Mesothelial cell of epicardium (in vitro differentiated cells): Measurements from ENCODE around the gene ZFAND6. TPM values are rescaled to one million over a fixed set of nuclear protein-coding genes. Genes with fewer than 3 reads are reported as not detected.
A peak's percentile ranks its signal among the peaks of the same experiment; 100 is the strongest.

Experiments
- DNase-seq, 2 experiments: peaks; one replicate each; pipeline ENCODE4 v3.0.0; 2021; ENCODE audit warnings: low spot score in 2 of 2; ENCODE audit not compliant: unreplicated experiment in 2 of 2
- H3K27ac Mint-ChIP-seq: 2 replicates; pipeline ENCODE4 v1.8.0; 2021; ENCODE audit warnings: mixed read lengths
- H3K27me3 Mint-ChIP-seq: 2 replicates; pipeline ENCODE4 v1.8.0; 2021; ENCODE audit warnings: low read depth, mixed read lengths
- H3K36me3 Mint-ChIP-seq: 2 replicates; pipeline ENCODE4 v1.8.0; 2021; ENCODE audit warnings: mixed read lengths
- H3K4me1 Mint-ChIP-seq: 2 replicates; pipeline ENCODE4 v1.8.0; 2021; ENCODE audit warnings: mixed read lengths
- H3K4me3 Mint-ChIP-seq: 2 replicates; pipeline ENCODE4 v1.8.0; 2021; ENCODE audit warnings: mild to moderate bottlenecking, moderate library complexity, mixed read lengths
- H3K9me3 Mint-ChIP-seq: 2 replicates; pipeline ENCODE4 v1.8.0; 2021; ENCODE audit warnings: mixed read lengths
- total RNA-seq: library from RNA; stranded (reverse); gene quantifications from 3 replicates; pipeline ENCODE4 v1.2.1, GENCODE V29; 2021
- TF ChIP-seq, protein P1 (sequence below): fragments of 200-600 bp; sonication (generic); IDR thresholded peaks from one replicate; pipeline ENCODE4 v1.5.0; 2021; ENCODE audit warnings: antibody characterized with exemption; ENCODE audit not compliant: unreplicated experiment

Gene ZFAND6
- total RNA-seq, 1 donor from 2014 or later: 88.8 TPM

DNA sequence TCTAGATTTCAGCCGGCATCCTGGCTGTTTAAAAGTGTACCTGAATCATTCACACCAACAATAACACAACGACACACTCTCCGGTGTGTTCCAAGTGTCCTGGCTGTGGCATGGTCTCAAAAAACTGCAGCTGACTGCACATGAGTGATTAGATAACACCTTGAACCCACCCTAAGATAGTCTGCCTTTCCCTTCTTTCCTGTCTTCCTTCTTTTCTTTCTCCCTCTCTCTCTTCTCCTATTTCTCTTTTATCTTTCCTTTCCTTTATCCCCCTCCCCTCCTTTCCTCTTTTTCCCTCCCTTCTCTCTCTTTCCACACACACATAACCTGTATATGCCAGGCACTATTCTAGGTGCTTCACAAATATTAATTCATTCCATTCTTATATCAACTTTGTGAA is 92.1 kb downstream of the ZFAND6 start:
- Mint-ChIP-seq H3K27me3 (no peaks in the 10 kb centered on the region), H3K36me3 (no peaks in the 10 kb centered on the region), H3K27ac (no peak overlapping the region), H3K4me1 (peaks cover 32% of the 10 kb centered on the region), H3K9me3 (peaks cover 3% of the 10 kb centered on the region), H3K4me3 (peak overlapping the region; percentile 80)
- no peak for DNase-seq
- TF ChIP-seq, protein P1, sequence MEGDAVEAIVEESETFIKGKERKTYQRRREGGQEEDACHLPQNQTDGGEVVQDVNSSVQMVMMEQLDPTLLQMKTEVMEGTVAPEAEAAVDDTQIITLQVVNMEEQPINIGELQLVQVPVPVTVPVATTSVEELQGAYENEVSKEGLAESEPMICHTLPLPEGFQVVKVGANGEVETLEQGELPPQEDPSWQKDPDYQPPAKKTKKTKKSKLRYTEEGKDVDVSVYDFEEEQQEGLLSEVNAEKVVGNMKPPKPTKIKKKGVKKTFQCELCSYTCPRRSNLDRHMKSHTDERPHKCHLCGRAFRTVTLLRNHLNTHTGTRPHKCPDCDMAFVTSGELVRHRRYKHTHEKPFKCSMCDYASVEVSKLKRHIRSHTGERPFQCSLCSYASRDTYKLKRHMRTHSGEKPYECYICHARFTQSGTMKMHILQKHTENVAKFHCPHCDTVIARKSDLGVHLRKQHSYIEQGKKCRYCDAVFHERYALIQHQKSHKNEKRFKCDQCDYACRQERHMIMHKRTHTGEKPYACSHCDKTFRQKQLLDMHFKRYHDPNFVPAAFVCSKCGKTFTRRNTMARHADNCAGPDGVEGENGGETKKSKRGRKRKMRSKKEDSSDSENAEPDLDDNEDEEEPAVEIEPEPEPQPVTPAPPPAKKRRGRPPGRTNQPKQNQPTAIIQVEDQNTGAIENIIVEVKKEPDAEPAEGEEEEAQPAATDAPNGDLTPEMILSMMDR: no peak

DNA sequence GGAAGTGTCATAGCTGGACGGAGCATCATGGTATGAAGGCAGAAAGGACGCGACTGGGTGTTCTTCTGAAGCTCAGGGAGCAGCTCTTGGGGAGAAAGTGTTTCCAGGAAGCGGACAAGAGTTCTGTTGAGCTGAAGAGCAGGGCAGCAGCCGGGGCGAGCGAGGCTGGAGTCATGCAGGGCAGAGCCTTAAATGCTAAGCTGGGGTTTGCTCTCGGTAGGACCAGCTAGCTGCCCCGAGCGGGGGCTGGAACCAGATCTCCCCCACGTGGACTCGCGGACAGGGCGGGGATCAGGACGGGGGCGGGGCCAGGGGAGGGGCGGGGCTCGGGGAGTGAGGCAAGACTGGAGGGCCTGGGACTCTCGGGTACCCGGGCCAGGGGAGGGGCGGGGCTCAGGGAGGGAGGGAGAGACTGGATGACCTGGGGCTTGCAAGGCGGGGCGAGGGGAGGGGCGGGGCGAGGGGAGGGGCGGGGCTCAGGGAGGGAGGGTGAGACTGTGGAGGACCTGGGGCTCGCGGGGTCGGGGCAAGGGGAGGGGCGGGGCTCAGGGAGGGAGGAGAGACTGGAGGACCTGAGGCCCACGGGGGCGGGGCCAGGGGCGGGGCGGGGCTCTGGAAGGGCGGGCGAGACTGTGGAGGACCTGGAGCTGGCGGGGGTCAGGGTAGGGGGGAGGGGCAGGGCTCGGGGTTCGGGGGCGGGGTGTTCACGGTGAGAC is 92.9 kb downstream of the ZFAND6 start:
- H3K27ac Mint-ChIP-seq: peak overlapping the region; percentile 81
- DNase-seq: peak; percentile 75 to 76
- H3K36me3 Mint-ChIP-seq: no peaks in the 10 kb centered on the region
- H3K9me3 Mint-ChIP-seq: no peaks in the 10 kb centered on the region
- H3K27me3 Mint-ChIP-seq: no peaks in the 10 kb centered on the region
- H3K4me3 Mint-ChIP-seq: peak overlapping the region; percentile 81
- TF ChIP-seq, protein P1: no peak
- peaks cover 32% of the 10 kb centered on the region for H3K4me1 Mint-ChIP-seq

DNA sequence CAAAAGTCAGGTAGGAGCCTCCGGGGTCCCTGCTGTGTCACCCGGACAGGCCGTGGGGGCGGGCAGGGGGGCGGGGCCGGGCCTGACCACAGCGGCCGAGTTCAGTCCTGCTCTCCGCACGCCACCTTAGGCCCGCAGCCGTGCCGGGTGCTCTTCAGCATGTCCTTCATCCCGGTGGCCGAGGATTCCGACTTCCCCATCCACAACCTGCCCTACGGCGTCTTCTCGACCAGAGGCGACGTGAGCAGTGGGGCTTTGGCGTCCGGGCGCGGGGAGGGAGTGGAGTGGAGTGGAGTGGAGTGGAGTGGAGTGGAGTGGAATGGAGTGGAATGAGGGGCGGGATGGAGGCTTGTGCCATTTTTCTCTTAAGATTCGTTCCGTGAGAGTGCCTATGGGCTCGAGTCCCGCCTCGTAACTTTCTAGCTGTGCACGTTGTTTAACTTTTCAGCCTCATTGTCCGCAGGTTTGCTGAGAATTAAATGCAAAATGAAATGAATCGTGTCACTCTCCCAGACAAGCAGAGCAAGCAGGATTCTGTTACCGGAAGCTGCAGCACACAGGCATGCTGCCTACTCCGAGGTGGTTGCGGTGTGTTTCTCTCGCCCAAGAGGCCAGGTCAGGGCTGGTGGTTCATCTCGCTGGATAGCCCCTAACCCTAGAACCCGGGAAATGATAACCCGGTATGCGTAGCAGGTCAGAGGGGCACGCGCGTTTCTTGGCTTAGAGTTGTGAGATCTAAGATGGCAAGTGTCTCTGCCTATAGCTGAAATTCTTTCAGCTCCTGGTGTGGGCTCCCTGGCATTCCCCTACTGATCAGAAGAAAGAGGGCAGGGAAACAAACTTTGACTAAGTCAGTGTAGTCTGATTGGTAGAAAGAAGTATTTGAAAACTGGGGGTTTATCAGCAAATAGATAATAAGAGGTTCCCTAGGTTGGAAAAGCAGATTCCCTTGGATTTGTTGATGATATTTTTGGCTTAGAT is 93.7 kb downstream of the ZFAND6 start, which contains the start of gene FAH:
TSS of gene FAH (plus strand) at position 104 of the 981 bp plus-strand sequence. CDS start at position 160, 56 bp downstream.
- peak within 1 kb of the TSS; percentile 81 for H3K4me3 Mint-ChIP-seq
- H3K9me3 Mint-ChIP-seq: no peaks in the 10 kb centered on the region
- H3K36me3 Mint-ChIP-seq: no peaks in the 10 kb centered on the region
- peak within 1 kb of the TSS; percentile 95 for H3K27ac Mint-ChIP-seq
- no peaks in the 10 kb centered on the region for H3K27me3 Mint-ChIP-seq
- TF ChIP-seq, protein P1: no peak
- peak in 1 of 2 experiments; percentile 70 for DNase-seq
- peaks cover 32% of the 10 kb centered on the region for H3K4me1 Mint-ChIP-seq

DNA sequence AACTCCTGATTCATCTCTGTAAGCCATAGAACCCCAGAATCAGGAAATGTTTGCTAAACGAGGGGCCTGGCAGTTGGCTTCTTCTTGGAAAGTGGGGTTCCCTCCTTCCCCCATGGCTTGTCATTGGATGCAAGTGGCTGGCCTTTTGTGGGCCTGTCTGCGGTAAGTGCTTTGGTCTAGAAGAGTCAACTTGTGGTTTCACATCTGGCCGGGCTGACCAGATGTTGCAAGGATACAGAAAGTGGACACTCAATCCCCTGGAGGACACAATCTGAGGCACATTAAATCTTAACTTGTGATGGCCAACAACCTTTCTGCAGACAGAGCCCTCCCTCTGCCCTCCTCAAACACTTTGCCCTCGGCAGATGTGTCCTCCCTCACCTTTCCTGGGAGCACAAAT is 94.4 kb downstream of the ZFAND6 start:
- Mint-ChIP-seq H3K4me1 (peaks cover 32% of the 10 kb centered on the region), H3K27ac (peak overlapping the region; percentile 73), H3K4me3 (peak overlapping the region; percentile 81), H3K27me3 (no peaks in the 10 kb centered on the region), H3K36me3 (no peaks in the 10 kb centered on the region), H3K9me3 (no peaks in the 10 kb centered on the region)
- no peak for DNase-seq
- TF ChIP-seq, protein P1: no peak

DNA sequence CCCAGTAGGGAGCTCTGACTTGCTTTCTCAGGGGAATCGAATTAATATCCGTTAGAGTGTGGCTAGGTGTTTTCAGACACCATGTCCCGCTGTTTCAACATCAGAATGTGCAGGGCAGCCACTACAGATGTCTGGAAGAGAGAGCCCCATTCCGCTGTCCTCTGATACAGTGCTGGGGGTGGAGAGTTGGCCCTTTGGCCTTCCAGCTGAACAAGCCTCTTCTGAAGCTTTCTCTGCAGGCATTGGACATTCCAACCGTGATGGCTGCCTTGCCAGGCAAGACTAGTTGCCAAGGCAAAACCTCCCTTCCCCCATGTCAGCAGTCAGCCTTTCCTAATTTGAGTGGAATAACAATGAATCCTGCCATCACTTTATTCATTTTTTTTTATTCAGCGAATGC is 94.9 kb downstream of the ZFAND6 start:
- Mint-ChIP-seq H3K9me3 (no peaks in the 10 kb centered on the region), H3K36me3 (peaks cover 1% of the 10 kb centered on the region), H3K4me1 (peaks cover 32% of the 10 kb centered on the region), H3K4me3 (peak overlapping the region; percentile 81), H3K27me3 (no peaks in the 10 kb centered on the region), H3K27ac (peak overlapping the region; percentile 73)
- TF ChIP-seq, protein P1: no peak
- no peak for DNase-seq
